Measurements from ENCODE around the gene KLK10. TPM values are rescaled to one million over a fixed set of nuclear protein-coding genes. Genes with fewer than 3 reads are reported as not detected.

The KLK10 gene
- total RNA-seq, 1 donor from 2014 or later: 6.7 TPM

GRCh38 chr19:51060973-51061372 is 41.5 kb upstream of the KLK10 start:
- no peak for TF ChIP-seq CTCF (IDR thresholded peaks at IDR 0.05; ENCODE audit: insufficient read depth, low read length, poor library complexity, severe bottlenecking)
- no peaks in the 10 kb centered on the region for H3K27me3 ChIP-seq (ENCODE audit: control insufficient read depth, insufficient read depth, low read length)
- DNase-seq (ENCODE audit: low read depth): no peak

GRCh38 chr19:51060336-51060735 is 40.8 kb upstream of the KLK10 start:
- Histone ChIP-seq H3K4me3 (ENCODE audit: low read depth, low read length) (no peak overlapping the region), H3K36me3 (ENCODE audit: control insufficient read depth, insufficient read depth, low read length) (no peaks in the 10 kb centered on the region), H3K27me3 (ENCODE audit: control insufficient read depth, insufficient read depth, low read length) (no peaks in the 10 kb centered on the region)
- no peak for DNase-seq (ENCODE audit: low read depth)
- no peak for TF ChIP-seq CTCF (IDR thresholded peaks at IDR 0.05; ENCODE audit: insufficient read depth, low read length, poor library complexity, severe bottlenecking)

More at GRCh38 chr19:51060973-51061372, 41.5 kb upstream of the KLK10 start:
- no peak overlapping the region for H3K4me3 ChIP-seq (ENCODE audit: low read depth, low read length)
- H3K36me3 ChIP-seq (ENCODE audit: control insufficient read depth, insufficient read depth, low read length): no peaks in the 10 kb centered on the region

GRCh38 chr19:51059715-51060114 is 40.2 kb upstream of the KLK10 start:
- Histone ChIP-seq H3K36me3 (ENCODE audit: control insufficient read depth, insufficient read depth, low read length) (no peaks in the 10 kb centered on the region), H3K27me3 (ENCODE audit: control insufficient read depth, insufficient read depth, low read length) (no peaks in the 10 kb centered on the region), H3K4me3 (ENCODE audit: low read depth, low read length) (no peak overlapping the region)
- no peak for TF ChIP-seq CTCF (IDR thresholded peaks at IDR 0.05; ENCODE audit: insufficient read depth, low read length, poor library complexity, severe bottlenecking)
- no peak for DNase-seq (ENCODE audit: low read depth)

GRCh38 chr19:51055866-51056265 is 36.4 kb upstream of the KLK10 start:
- no peak for TF ChIP-seq CTCF (IDR thresholded peaks at IDR 0.05; ENCODE audit: insufficient read depth, low read length, poor library complexity, severe bottlenecking)
- no peaks in the 10 kb centered on the region for H3K36me3 ChIP-seq (ENCODE audit: control insufficient read depth, insufficient read depth, low read length)
- no peak overlapping the region for H3K4me3 ChIP-seq (ENCODE audit: low read depth, low read length)
- DNase-seq (ENCODE audit: low read depth): no peak
- H3K27me3 ChIP-seq (ENCODE audit: control insufficient read depth, insufficient read depth, low read length): no peaks in the 10 kb centered on the region

- no peak for TF ChIP-seq CTCF (IDR thresholded peaks at IDR 0.05; ENCODE audit: insufficient read depth, low read length, poor library complexity, severe bottlenecking)
Observed at GRCh38 chr19:51047031-51047335, 27.5 kb upstream of the KLK10 start.

GRCh38 chr19:51044327-51044726 is 24.8 kb upstream of the KLK10 start:
- H3K27me3 ChIP-seq (ENCODE audit: control insufficient read depth, insufficient read depth, low read length): no peaks in the 10 kb centered on the region
- no peak for DNase-seq (ENCODE audit: low read depth)
- no peaks in the 10 kb centered on the region for H3K36me3 ChIP-seq (ENCODE audit: control insufficient read depth, insufficient read depth, low read length)
- TF ChIP-seq CTCF (IDR thresholded peaks at IDR 0.05; ENCODE audit: insufficient read depth, low read length, poor library complexity, severe bottlenecking): no peak
- no peak overlapping the region for H3K4me3 ChIP-seq (ENCODE audit: low read depth, low read length)

More at GRCh38 chr19:51047031-51047335, 27.5 kb upstream of the KLK10 start:
- no peak overlapping the region for H3K4me3 ChIP-seq (ENCODE audit: low read depth, low read length)
- no peaks in the 10 kb centered on the region for H3K27me3 ChIP-seq (ENCODE audit: control insufficient read depth, insufficient read depth, low read length)
- DNase-seq (ENCODE audit: low read depth): no peak
- H3K36me3 ChIP-seq (ENCODE audit: control insufficient read depth, insufficient read depth, low read length): no peaks in the 10 kb centered on the region
